Activated CD8-positive, alpha-beta T cell treated with anti-CD3 and anti-CD28 coated beads for 36 hours (primary cell): ENCODE measurements around the gene PRRC2B. TPM values are rescaled to one million over a fixed set of nuclear protein-coding genes. Genes with fewer than 3 reads are reported as not detected.

Source experiments
- ATAC-seq: fragments of 200-7000 bp; cut with Tn5 transposase; one replicate; pipeline ENCODE4 v1.10.0; 2021; ENCODE audit warnings: mild to moderate bottlenecking, moderate library complexity
- CTCF ChIA-PET: fragments of 350-600 bp; sonication (Branson Sonifier 250); formaldehyde crosslinking; loops from one replicate; lab custom pipeline; 2021; ENCODE audit warnings: antibody characterized with exemption; lab: Charles Lee
- POLR2A ChIA-PET: fragments of 350-600 bp; sonication (Branson Sonifier 250); formaldehyde crosslinking; loops from one replicate; lab custom pipeline; 2021; ENCODE audit warnings: antibody characterized with exemption; lab: Charles Lee
- DNase-seq: peaks from one replicate; pipeline ENCODE4 v3.0.0-alpha.2; 2020
- H3K27ac Mint-ChIP-seq: one replicate; pipeline ENCODE4 v1.8.0; 2021; ENCODE audit warnings: mild to moderate bottlenecking, mixed read lengths
- H3K27me3 Mint-ChIP-seq: one replicate; pipeline ENCODE4 v1.8.0; 2021; ENCODE audit warnings: mixed read lengths
- H3K36me3 Mint-ChIP-seq: one replicate; pipeline ENCODE4 v1.8.0; 2021; ENCODE audit warnings: low read depth, mixed read lengths
- H3K4me1 Mint-ChIP-seq: one replicate; pipeline ENCODE4 v1.8.0; 2021; ENCODE audit warnings: low read depth, mixed read lengths
- H3K4me3 Mint-ChIP-seq: one replicate; pipeline ENCODE4 v1.8.0; 2021; ENCODE audit warnings: mild to moderate bottlenecking, moderate library complexity, mixed read lengths
- H3K9me3 Mint-ChIP-seq: one replicate; pipeline ENCODE4 v1.8.0; 2021; ENCODE audit warnings: mixed read lengths
- CTCF ChIP-seq: fragments of 200-600 bp; IDR thresholded peaks from one replicate; pipeline ENCODE4 v1.8.0; 2022; ENCODE audit warnings: antibody characterized with exemption, mild to moderate bottlenecking
- intact Hi-C: fragments of 100-400 bp; cut with micrococcal nuclease; formaldehyde crosslinking; loops from one replicate; pipeline ENCODE4 v1.10.0; 2022
- total RNA-seq, 2 experiments: library from RNA; stranded (reverse); gene quantifications; one replicate each; pipeline ENCODE4 v1.2.3, GENCODE V29; 2021

The PRRC2B gene
- total RNA-seq, 2 experiments from 2014 or later: 134 to 141 TPM

GRCh38 chr9:131436865-131437271, 43.0 kb downstream of the PRRC2B start:
- ATAC-seq (no peak), DNase-seq (no peak)
- no peak for TF ChIP-seq CTCF
- POLR2A ChIA-PET: interaction anchor here (2.3 kb wide), 1 partner anchor 20 kb away, joined by 6 read pairs; no protein-coding TSS in a partner anchor
- H3K9me3 Mint-ChIP-seq: no peaks in the 10 kb centered on the region
- CTCF ChIA-PET: interaction anchor here (1.0 kb wide), 1 partner anchor 19 kb away, joined by 3 read pairs; no protein-coding TSS in a partner anchor
- H3K36me3 Mint-ChIP-seq: peaks cover 59% of the 10 kb centered on the region
- H3K27me3 Mint-ChIP-seq: no peaks in the 10 kb centered on the region
- peaks cover 39% of the 10 kb centered on the region for H3K4me1 Mint-ChIP-seq
- H3K4me3 Mint-ChIP-seq: no peak overlapping the region
- intact Hi-C loops: no loop called here
- no peak overlapping the region for H3K27ac Mint-ChIP-seq

DNA sequence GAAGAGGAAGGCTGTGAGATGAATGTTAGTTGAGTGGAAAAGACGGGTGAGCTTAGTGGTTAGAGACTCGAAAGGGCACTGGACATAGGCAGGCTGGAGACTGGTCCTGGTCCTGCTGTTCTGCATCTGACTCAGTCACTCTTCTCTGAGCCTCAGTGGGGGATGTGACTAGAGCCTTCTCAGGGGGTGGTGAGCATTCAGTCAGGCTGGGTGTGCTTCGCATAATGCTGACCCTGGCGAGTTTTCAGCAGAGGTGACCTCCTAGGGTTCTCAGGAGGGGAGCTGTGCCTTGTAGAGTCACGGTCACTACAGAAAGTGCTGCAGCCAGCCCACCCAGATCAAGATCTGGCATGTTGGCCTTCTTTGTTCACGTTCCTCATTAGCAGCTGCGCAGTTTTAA, 44.3 kb downstream of the PRRC2B start:
- H3K27ac Mint-ChIP-seq: peak overlapping the region; percentile 77

GRCh38 chr9:131439224-131439623, 45.3 kb downstream of the PRRC2B start:
- Mint-ChIP-seq H3K4me1 (peaks cover 36% of the 10 kb centered on the region), H3K9me3 (no peaks in the 10 kb centered on the region), H3K4me3 (no peak overlapping the region), H3K36me3 (peaks cover 50% of the 10 kb centered on the region), H3K27me3 (no peaks in the 10 kb centered on the region), H3K27ac (peak overlapping the region; percentile 77)
- DNase-seq: no peak
- ChIA-PET CTCF (interaction anchor here (0.8 to 1.2 kb wide), 4 partner anchors 11 to 61 kb away, joined by 3 to 4 read pairs (median 3); no protein-coding TSS in a partner anchor), POLR2A (interaction anchor here (0.6 to 2.3 kb wide), 5 partner anchors 10 to 88 kb away, joined by 3 to 6 read pairs (median 3); no protein-coding TSS in a partner anchor)
- no peak for ATAC-seq
- no peak for TF ChIP-seq CTCF
- intact Hi-C loops: no loop called here

More for the DNA sequence above, 44.3 kb downstream of the PRRC2B start:
- ChIA-PET CTCF (interaction anchor here (0.6 to 1.2 kb wide), 4 partner anchors 10 to 320 kb away, joined by 3 to 4 read pairs (median 3); no protein-coding TSS in a partner anchor), POLR2A (interaction anchor here (2.3 kb wide), 1 partner anchor 19 kb away, joined by 6 read pairs; no protein-coding TSS in a partner anchor)
- no peak for DNase-seq
- intact Hi-C loops: no loop called here
- Mint-ChIP-seq H3K4me1 (peaks cover 36% of the 10 kb centered on the region), H3K4me3 (no peak overlapping the region), H3K36me3 (peaks cover 53% of the 10 kb centered on the region), H3K27me3 (no peaks in the 10 kb centered on the region), H3K9me3 (no peaks in the 10 kb centered on the region)
- ATAC-seq: no peak
- no peak for TF ChIP-seq CTCF

- H3K27me3 Mint-ChIP-seq: no peaks in the 10 kb centered on the region
- no peak overlapping the region for H3K4me3 Mint-ChIP-seq
- ATAC-seq: peak; percentile 58
- intact Hi-C loops: no loop called here
- CTCF ChIA-PET: interaction anchor here (2.9 kb wide), 1 partner anchor 91 kb away, joined by 8 read pairs; no protein-coding TSS in a partner anchor
- H3K27ac Mint-ChIP-seq: peak overlapping the region; percentile 63
- POLR2A ChIA-PET: interaction anchor here (1.0 kb wide), 1 partner anchor 25 kb away, joined by 3 read pairs; no protein-coding TSS in a partner anchor
- peaks cover 33% of the 10 kb centered on the region for H3K4me1 Mint-ChIP-seq
- no peak for TF ChIP-seq CTCF
- no peaks in the 10 kb centered on the region for H3K9me3 Mint-ChIP-seq
- peaks cover 53% of the 10 kb centered on the region for H3K36me3 Mint-ChIP-seq
- DNase-seq: peak; percentile 28
These were observed 47.6 kb downstream of the PRRC2B start for GRCh38 chr9:131441441-131441840.

GRCh38 chr9:131442351-131442750, 48.5 kb downstream of the PRRC2B start:
- H3K36me3 Mint-ChIP-seq: peaks cover 60% of the 10 kb centered on the region
- H3K27ac Mint-ChIP-seq: peak overlapping the region; percentile 63
- CTCF ChIA-PET: interaction anchor here (2.9 kb wide), 1 partner anchor 92 kb away, joined by 8 read pairs; no protein-coding TSS in a partner anchor
- H3K9me3 Mint-ChIP-seq: no peaks in the 10 kb centered on the region
- H3K4me3 Mint-ChIP-seq: no peak overlapping the region
- peaks cover 33% of the 10 kb centered on the region for H3K4me1 Mint-ChIP-seq
- no peak for TF ChIP-seq CTCF
- DNase-seq (no peak), ATAC-seq (no peak)
- intact Hi-C loops: no loop called here
- H3K27me3 Mint-ChIP-seq: no peaks in the 10 kb centered on the region
- POLR2A ChIA-PET: no interaction called here
